Lower lobe of right lung (tissue), 2 donors: ENCODE measurements around the gene LRPAP1. TPM values are rescaled to one million over a fixed set of nuclear protein-coding genes. Genes with fewer than 3 reads are reported as not detected.

Experiments
- ATAC-seq, 2 donors: fragments of 200-7000 bp; cut with Tn5 transposase; one replicate each; pipeline ENCODE4 v1.9.1; 2020 to 2022; ENCODE audit warnings: mild to moderate bottlenecking in 2 of 2, moderate library complexity in 2 of 2
- DNase-seq: peaks from one replicate; pipeline ENCODE4 v3.0.0-alpha.2; 2020
- H3K27ac ChIP-seq: fragments of 200-600 bp; one replicate; pipeline ENCODE4 v1.8.0; 2022
- H3K27me3 ChIP-seq: fragments of 200-600 bp; one replicate; pipeline ENCODE4 v1.8.0; 2022; ENCODE audit warnings: low read depth
- H3K36me3 ChIP-seq: fragments of 200-600 bp; one replicate; pipeline ENCODE4 v1.8.0; 2022; ENCODE audit warnings: mild to moderate bottlenecking
- H3K4me1 ChIP-seq: fragments of 200-600 bp; one replicate; pipeline ENCODE4 v1.8.0; 2022
- H3K4me3 ChIP-seq: fragments of 200-600 bp; one replicate; pipeline ENCODE4 v1.8.0; 2022; ENCODE audit warnings: mild to moderate bottlenecking
- H3K9me3 ChIP-seq: fragments of 200-600 bp; one replicate; pipeline ENCODE4 v1.8.0; 2022
- CTCF ChIP-seq: fragments of 200-600 bp; IDR thresholded peaks from one replicate; pipeline ENCODE4 v1.8.0; 2022; ENCODE audit warnings: antibody characterized with exemption, mild to moderate bottlenecking
- intact Hi-C: fragments of 100-400 bp; cut with DNase I; formaldehyde crosslinking; loops from one replicate; pipeline ENCODE4 v1.11.0; 2022
- total RNA-seq: library from RNA; stranded (reverse); fragmentation: NEBNext Ultra II Directional; extraction: Animal tissue kit (Norgen Biotek cat#: 25700); gene quantifications from one replicate; pipeline ENCODE4 v1.2.1, GENCODE V29; 2021
- donor health status: DM: no; HTN: yes; CAD: no; lungs with severe emphysema.

Gene LRPAP1
- total RNA-seq, 1 donor from 2014 or later, result 224 TPM

- DNase-seq, result no peak
- no peak for ATAC-seq
- H3K4me3 ChIP-seq, result no peak overlapping the region
- intact Hi-C loops, result no loop called here
- no peak overlapping the region for H3K27ac ChIP-seq
- H3K36me3 ChIP-seq, result no peaks in the 10 kb centered on the region
- TF ChIP-seq CTCF, result no peak
- H3K9me3 ChIP-seq, result no peaks in the 10 kb centered on the region
- peaks cover 5% of the 10 kb centered on the region for H3K4me1 ChIP-seq
- peaks cover 32% of the 10 kb centered on the region for H3K27me3 ChIP-seq
Measured at GRCh38 chr4:3477750-3478430, 54.3 kb downstream of the LRPAP1 start.

GRCh38 chr4:3476936-3477749 lies 55.1 kb downstream of the LRPAP1 start:
- Histone ChIP-seq H3K27ac (no peak overlapping the region), H3K27me3 (peaks cover 28% of the 10 kb centered on the region), H3K36me3 (no peaks in the 10 kb centered on the region), H3K4me3 (no peak overlapping the region), H3K9me3 (no peaks in the 10 kb centered on the region), H3K4me1 (peaks cover 5% of the 10 kb centered on the region)
- TF ChIP-seq CTCF, result no peak
- ATAC-seq, result no peak
- intact Hi-C loops, result no loop called here
- no peak for DNase-seq

DNA sequence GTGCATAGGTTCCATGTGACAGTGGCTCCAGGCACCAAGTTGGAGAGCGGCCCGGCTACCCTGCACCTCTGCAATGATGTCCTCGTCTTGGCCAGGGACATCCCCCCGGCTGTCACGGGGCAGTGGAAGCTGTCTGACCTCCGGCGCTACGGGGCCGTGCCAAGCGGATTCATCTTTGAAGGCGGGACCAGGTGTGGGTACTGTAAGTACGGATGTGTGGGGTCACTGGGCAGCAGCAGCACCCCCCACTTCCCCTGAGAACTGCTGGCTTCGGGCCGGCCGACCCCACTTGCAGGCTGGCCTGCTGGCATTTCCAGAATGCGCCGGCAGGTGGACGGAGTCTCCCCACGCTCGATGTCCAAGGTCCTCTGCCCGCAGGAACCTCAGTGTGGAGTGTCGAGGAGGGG lies 55.9 kb downstream of the LRPAP1 start:
- H3K4me1 ChIP-seq, result peaks cover 5% of the 10 kb centered on the region
- no peaks in the 10 kb centered on the region for H3K9me3 ChIP-seq
- H3K27me3 ChIP-seq, result peaks cover 27% of the 10 kb centered on the region
- H3K27ac ChIP-seq, result no peak overlapping the region
- no peak overlapping the region for H3K4me3 ChIP-seq
- ATAC-seq (no peak), DNase-seq (peak; percentile 41)
- intact Hi-C loops, result no loop called here
- H3K36me3 ChIP-seq, result no peaks in the 10 kb centered on the region
- TF ChIP-seq CTCF, result no peak

- intact Hi-C loops, result no loop called here
- no peak overlapping the region for H3K27ac ChIP-seq
- DNase-seq (no peak), ATAC-seq (no peak)
- peaks cover 5% of the 10 kb centered on the region for H3K4me1 ChIP-seq
- H3K27me3 ChIP-seq, result peaks cover 23% of the 10 kb centered on the region
- H3K36me3 ChIP-seq, result no peaks in the 10 kb centered on the region
- H3K9me3 ChIP-seq, result no peaks in the 10 kb centered on the region
- H3K4me3 ChIP-seq, result no peak overlapping the region
- TF ChIP-seq CTCF, result no peak
Measured at GRCh38 chr4:3475713-3476260, 56.4 kb downstream of the LRPAP1 start.

- Histone ChIP-seq H3K27me3 (peaks cover 22% of the 10 kb centered on the region), H3K4me3 (no peak overlapping the region), H3K4me1 (peaks cover 4% of the 10 kb centered on the region), H3K36me3 (no peaks in the 10 kb centered on the region), H3K9me3 (no peaks in the 10 kb centered on the region), H3K27ac (no peak overlapping the region)
- TF ChIP-seq CTCF, result no peak
- ATAC-seq, result no peak
- intact Hi-C loops, result no loop called here
- DNase-seq, result peak; percentile 42
Measured at GRCh38 chr4:3475041-3475712, 57.0 kb downstream of the LRPAP1 start.
